Measurements from ENCODE around the gene ARMC8. TPM values are rescaled to one million over a fixed set of nuclear protein-coding genes. Genes with fewer than 3 reads are reported as not detected.

ARMC8 gene
- total RNA-seq, 2 donors from 2014 or later, result 55.6 to 75.8 TPM

- ATAC-seq, result no peak
- Mint-ChIP-seq H3K27ac (no peak overlapping the region), H3K36me3 (ENCODE audit: low read depth) (peaks cover 19% of the 10 kb centered on the region), H3K4me3 (no peak overlapping the region), H3K4me1 (peaks cover 8% of the 10 kb centered on the region), H3K27me3 (no peaks in the 10 kb centered on the region)
- DNase-seq, result no peak
- no peaks in the 10 kb centered on the region for H3K9me3 ChIP-seq (ENCODE audit: control insufficient read depth, low read length, poor library complexity, severe bottlenecking)
These were observed 83.1 kb downstream of the ARMC8 start for GRCh38 chr3:138270245-138270644.

DNA sequence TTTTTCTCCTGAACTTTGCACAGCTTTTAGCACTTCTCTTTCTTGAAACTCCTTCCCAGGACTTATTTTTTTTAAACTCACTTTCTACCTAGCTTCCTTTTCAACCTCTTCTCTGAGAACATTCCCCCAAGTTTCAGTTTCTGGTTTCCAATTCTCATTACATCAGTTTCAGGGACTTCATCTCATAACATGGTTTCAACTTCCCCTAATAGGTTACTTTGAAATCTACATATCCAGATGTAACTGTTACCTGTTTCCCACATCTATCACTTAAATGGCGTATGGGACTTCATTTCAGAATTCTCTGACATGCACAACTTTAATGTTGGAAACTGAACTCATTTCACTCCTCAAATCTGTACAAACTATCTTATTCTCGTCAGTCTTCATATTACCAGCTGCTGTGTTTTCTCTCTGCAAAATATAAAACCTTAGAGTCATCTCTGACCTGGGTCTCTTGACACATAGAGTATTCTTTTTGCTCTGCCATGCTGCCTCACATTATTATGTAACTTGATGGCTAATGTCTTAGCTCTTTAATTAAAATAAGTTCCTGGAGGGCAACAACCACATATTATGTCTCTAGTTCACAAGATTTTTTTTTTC lies 84.2 kb downstream of the ARMC8 start:
- Mint-ChIP-seq H3K27ac (peak overlapping the region; percentile 11), H3K27me3 (no peaks in the 10 kb centered on the region), H3K4me3 (no peak overlapping the region), H3K4me1 (peaks cover 8% of the 10 kb centered on the region), H3K36me3 (ENCODE audit: low read depth) (peaks cover 13% of the 10 kb centered on the region)
- no peak for DNase-seq
- no peak for ATAC-seq
- H3K9me3 ChIP-seq (ENCODE audit: control insufficient read depth, low read length, poor library complexity, severe bottlenecking), result no peaks in the 10 kb centered on the region

- H3K27ac Mint-ChIP-seq, result peak overlapping the region; percentile 29
- peaks cover 5% of the 10 kb centered on the region for H3K36me3 Mint-ChIP-seq (ENCODE audit: low read depth)
- no peaks in the 10 kb centered on the region for H3K4me1 Mint-ChIP-seq
- no peaks in the 10 kb centered on the region for H3K27me3 Mint-ChIP-seq
- no peak overlapping the region for H3K4me3 Mint-ChIP-seq
- no peaks in the 10 kb centered on the region for H3K9me3 ChIP-seq (ENCODE audit: control insufficient read depth, low read length, poor library complexity, severe bottlenecking)
- no peak for DNase-seq
- no peak for ATAC-seq
These were observed 94.5 kb downstream of the ARMC8 start for GRCh38 chr3:138281561-138281960.

- Mint-ChIP-seq H3K27me3 (no peaks in the 10 kb centered on the region), H3K36me3 (ENCODE audit: low read depth) (peaks cover 4% of the 10 kb centered on the region), H3K4me3 (no peak overlapping the region), H3K4me1 (no peaks in the 10 kb centered on the region), H3K27ac (peak overlapping the region; percentile 29)
- DNase-seq, result no peak
- ATAC-seq, result no peak
- H3K9me3 ChIP-seq (ENCODE audit: control insufficient read depth, low read length, poor library complexity, severe bottlenecking), result no peaks in the 10 kb centered on the region
These were observed 95.7 kb downstream of the ARMC8 start for GRCh38 chr3:138282836-138283235.

DNA sequence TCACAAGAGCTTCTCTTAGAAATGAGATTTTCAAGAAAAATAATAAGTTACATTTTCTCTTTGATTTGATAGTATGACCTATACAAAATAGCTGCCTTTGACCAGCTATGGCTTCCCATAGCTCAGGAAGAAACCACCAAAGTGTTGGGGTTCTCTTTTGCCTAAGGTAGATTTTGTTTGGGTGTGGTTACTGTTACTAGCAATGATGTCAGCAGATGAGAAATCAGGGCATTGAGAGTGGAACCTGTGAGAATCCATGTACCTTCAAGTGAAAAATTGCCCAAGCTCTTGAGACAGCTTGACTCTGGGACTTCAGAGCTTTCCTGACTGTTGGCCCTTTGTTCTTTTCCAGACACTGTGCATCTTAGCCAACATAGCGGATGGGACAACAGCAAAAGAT lies 97.0 kb downstream of the ARMC8 start:
- DNase-seq (no peak), ATAC-seq (no peak)
- no peaks in the 10 kb centered on the region for H3K9me3 ChIP-seq (ENCODE audit: control insufficient read depth, low read length, poor library complexity, severe bottlenecking)
- peaks cover 1% of the 10 kb centered on the region for H3K4me1 Mint-ChIP-seq
- H3K4me3 Mint-ChIP-seq, result no peak overlapping the region
- H3K27me3 Mint-ChIP-seq, result no peaks in the 10 kb centered on the region
- peak overlapping the region; percentile 19 for H3K27ac Mint-ChIP-seq
- peaks cover 2% of the 10 kb centered on the region for H3K36me3 Mint-ChIP-seq (ENCODE audit: low read depth)

- Mint-ChIP-seq H3K4me3 (no peak overlapping the region), H3K4me1 (peaks cover 3% of the 10 kb centered on the region), H3K36me3 (ENCODE audit: low read depth) (peaks cover 8% of the 10 kb centered on the region), H3K27me3 (no peaks in the 10 kb centered on the region), H3K27ac (no peak overlapping the region)
- DNase-seq (no peak), ATAC-seq (no peak)
- no peaks in the 10 kb centered on the region for H3K9me3 ChIP-seq (ENCODE audit: control insufficient read depth, low read length, poor library complexity, severe bottlenecking)
These were observed 97.9 kb downstream of the ARMC8 start for GRCh38 chr3:138284957-138285477.

DNA sequence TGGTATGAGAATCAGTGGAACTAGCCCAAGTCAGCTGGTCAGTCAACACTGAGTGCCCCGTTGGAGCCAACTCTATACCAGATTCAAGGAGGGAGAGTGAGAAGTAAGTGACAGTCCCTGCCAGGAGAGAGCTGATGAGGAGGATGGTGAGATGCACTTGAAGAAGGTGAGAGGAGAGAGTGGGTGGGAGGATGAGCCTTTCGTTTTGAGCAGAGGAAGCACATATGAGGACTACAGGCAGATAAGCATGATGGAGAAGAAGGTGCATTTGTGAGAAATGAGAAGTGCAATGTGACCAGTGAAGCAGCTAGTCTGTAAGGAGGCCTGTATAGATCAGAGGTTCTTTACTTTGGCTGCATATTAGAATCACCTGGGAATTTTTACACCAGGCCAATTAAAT lies 102.2 kb downstream of the ARMC8 start:
- Mint-ChIP-seq H3K27ac (peak overlapping the region; percentile 67), H3K36me3 (ENCODE audit: low read depth) (peaks cover 23% of the 10 kb centered on the region), H3K4me3 (no peak overlapping the region), H3K27me3 (no peaks in the 10 kb centered on the region), H3K4me1 (peaks cover 6% of the 10 kb centered on the region)
- ATAC-seq, result no peak
- DNase-seq, result no peak
- no peaks in the 10 kb centered on the region for H3K9me3 ChIP-seq (ENCODE audit: control insufficient read depth, low read length, poor library complexity, severe bottlenecking)

GRCh38 chr3:138289701-138290100 lies 102.6 kb downstream of the ARMC8 start:
- ATAC-seq (no peak), DNase-seq (no peak)
- H3K4me1 Mint-ChIP-seq, result peaks cover 6% of the 10 kb centered on the region
- peaks cover 23% of the 10 kb centered on the region for H3K36me3 Mint-ChIP-seq (ENCODE audit: low read depth)
- no peak overlapping the region for H3K27ac Mint-ChIP-seq
- no peak overlapping the region for H3K4me3 Mint-ChIP-seq
- H3K27me3 Mint-ChIP-seq, result no peaks in the 10 kb centered on the region
- no peaks in the 10 kb centered on the region for H3K9me3 ChIP-seq (ENCODE audit: control insufficient read depth, low read length, poor library complexity, severe bottlenecking)

DNA sequence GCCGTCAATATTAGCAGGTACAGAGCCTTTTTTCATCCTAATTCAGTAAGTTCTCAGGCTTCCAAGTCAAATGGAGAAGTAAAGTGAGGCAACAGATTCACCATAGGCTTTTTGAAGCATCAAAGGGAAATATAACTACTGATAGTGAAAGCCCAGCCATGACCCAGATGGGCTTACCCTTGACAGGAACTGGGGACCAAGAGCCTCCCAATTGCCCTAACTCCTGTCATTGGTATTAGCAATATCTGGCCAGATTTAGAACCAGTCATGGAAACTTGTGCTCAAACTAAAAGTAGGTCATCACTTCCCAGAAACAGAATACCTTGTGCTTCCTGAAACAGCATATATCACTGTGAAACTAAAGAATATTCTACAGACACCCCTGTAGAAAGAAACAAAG lies 109.5 kb downstream of the ARMC8 start:
- H3K27me3 Mint-ChIP-seq, result no peaks in the 10 kb centered on the region
- no peaks in the 10 kb centered on the region for H3K9me3 ChIP-seq (ENCODE audit: control insufficient read depth, low read length, poor library complexity, severe bottlenecking)
- peak overlapping the region; percentile 43 for H3K27ac Mint-ChIP-seq
- peaks cover 25% of the 10 kb centered on the region for H3K4me1 Mint-ChIP-seq
- DNase-seq (no peak), ATAC-seq (peak; percentile 23)
- peaks cover 12% of the 10 kb centered on the region for H3K36me3 Mint-ChIP-seq (ENCODE audit: low read depth)
- H3K4me3 Mint-ChIP-seq, result peak overlapping the region; percentile 39

DNA sequence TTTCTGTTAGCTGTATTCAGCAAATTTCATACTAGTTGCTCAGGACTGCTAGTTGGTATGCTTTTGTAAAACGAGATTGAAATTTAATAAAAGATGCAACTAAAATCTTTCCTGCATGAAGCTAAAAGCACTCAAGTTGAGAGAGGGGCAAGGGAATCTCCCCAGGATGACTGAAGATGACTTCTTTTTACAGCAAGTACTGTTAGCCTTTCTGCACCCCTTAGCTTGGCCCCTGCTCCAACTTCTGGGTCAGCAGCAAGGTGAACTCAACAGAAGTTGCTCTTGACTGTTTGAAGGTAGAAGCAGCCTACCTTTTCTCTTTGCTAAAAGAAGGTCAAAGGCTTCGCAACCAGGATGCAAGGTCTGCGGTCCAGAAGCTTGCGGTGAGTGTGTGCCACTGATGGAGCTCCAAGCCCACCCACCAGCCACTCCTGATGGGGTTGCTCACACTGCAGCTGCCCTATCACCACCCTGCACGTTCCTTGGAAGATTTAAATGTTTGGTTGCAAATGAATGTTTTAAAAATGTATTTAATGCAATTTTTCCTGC lies 110.0 kb downstream of the ARMC8 start:
- H3K4me3 Mint-ChIP-seq, result peak overlapping the region; percentile 39
- DNase-seq (no peak), ATAC-seq (peak; percentile 62)
- H3K27me3 Mint-ChIP-seq, result no peaks in the 10 kb centered on the region
- peaks cover 25% of the 10 kb centered on the region for H3K4me1 Mint-ChIP-seq
- H3K27ac Mint-ChIP-seq, result peak overlapping the region; percentile 43
- H3K9me3 ChIP-seq (ENCODE audit: control insufficient read depth, low read length, poor library complexity, severe bottlenecking), result no peaks in the 10 kb centered on the region
- H3K36me3 Mint-ChIP-seq (ENCODE audit: low read depth), result peaks cover 11% of the 10 kb centered on the region

- peak overlapping the region; percentile 43 for H3K27ac Mint-ChIP-seq
- H3K36me3 Mint-ChIP-seq (ENCODE audit: low read depth), result peaks cover 7% of the 10 kb centered on the region
- H3K27me3 Mint-ChIP-seq, result no peaks in the 10 kb centered on the region
- no peak overlapping the region for H3K4me3 Mint-ChIP-seq
- DNase-seq, result no peak
- peaks cover 25% of the 10 kb centered on the region for H3K4me1 Mint-ChIP-seq
- ATAC-seq, result no peak
- no peaks in the 10 kb centered on the region for H3K9me3 ChIP-seq (ENCODE audit: control insufficient read depth, low read length, poor library complexity, severe bottlenecking)
These were observed 110.8 kb downstream of the ARMC8 start for GRCh38 chr3:138297876-138298275.

DNA sequence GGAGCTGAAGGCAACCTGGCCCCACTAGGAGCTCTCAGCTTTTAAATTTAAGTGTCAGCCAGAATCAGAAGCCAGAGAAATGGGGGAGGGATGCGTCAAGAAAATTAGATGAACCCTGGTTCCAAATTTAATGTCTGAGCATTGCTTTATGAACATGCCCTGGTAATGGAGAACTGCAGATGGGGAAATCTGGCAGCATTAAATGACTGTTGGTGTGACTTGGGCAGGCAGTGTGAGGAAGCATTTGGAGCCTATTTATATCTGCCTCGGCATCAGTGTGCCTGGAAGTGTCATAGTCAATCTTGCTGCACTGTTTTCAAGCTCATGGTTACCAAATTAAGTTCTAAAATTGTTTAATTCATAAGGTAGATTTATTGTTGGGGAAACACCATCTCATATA lies 113.5 kb downstream of the ARMC8 start:
- no peak for ATAC-seq
- H3K27ac Mint-ChIP-seq, result no peak overlapping the region

DNA sequence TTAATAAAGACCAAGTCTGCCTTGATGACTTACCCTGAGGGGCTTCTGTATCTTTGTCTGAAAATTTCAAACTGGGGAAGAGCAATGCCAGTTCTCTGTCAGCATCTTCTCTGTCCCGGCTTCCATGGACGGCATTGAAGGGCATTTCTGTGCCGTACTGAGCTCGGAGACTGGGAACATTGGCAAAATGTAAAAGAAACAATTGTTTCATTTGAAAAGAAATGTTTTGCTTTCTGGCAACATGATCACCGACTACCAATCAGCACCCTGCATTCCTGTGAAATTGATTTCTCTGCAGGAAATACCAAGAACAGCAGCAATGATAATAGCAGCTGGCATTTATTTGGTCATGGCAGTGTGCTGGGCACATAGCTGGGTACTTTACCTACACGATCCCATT lies 116.4 kb downstream of the ARMC8 start:
- DNase-seq, result no peak
- Mint-ChIP-seq H3K27me3 (no peaks in the 10 kb centered on the region), H3K36me3 (ENCODE audit: low read depth) (peaks cover 5% of the 10 kb centered on the region), H3K4me3 (no peak overlapping the region), H3K4me1 (peaks cover 3% of the 10 kb centered on the region), H3K27ac (no peak overlapping the region)
- H3K9me3 ChIP-seq (ENCODE audit: control insufficient read depth, low read length, poor library complexity, severe bottlenecking), result no peaks in the 10 kb centered on the region
- no peak for ATAC-seq

More for the DNA sequence above, 113.5 kb downstream of the ARMC8 start:
- Mint-ChIP-seq H3K4me3 (no peak overlapping the region), H3K36me3 (ENCODE audit: low read depth) (peaks cover 5% of the 10 kb centered on the region), H3K27me3 (no peaks in the 10 kb centered on the region), H3K4me1 (peaks cover 18% of the 10 kb centered on the region)
- no peaks in the 10 kb centered on the region for H3K9me3 ChIP-seq (ENCODE audit: control insufficient read depth, low read length, poor library complexity, severe bottlenecking)
- no peak for DNase-seq

DNA sequence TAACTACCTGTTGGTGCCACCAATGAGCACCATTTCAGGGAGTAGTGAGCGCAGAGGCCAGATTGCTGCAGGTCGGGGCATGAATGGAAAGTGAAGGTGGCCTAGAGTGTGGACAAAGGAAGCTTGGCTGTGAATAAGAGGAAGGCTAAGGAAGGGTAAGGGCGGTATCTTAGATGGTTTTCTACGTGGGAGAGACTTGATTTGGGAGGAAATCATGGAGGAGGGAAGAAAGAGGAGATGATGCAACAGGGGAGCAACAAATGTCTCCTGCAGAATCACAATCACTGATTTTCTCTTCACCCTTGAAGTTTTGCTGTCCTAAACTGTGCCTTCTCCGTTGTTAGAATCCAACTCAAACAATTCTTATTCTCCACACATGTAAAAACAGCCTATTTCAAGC lies 120.8 kb downstream of the ARMC8 start:
- DNase-seq (no peak), ATAC-seq (no peak)
- Mint-ChIP-seq H3K4me1 (no peaks in the 10 kb centered on the region), H3K27me3 (no peaks in the 10 kb centered on the region), H3K4me3 (no peak overlapping the region), H3K27ac (no peak overlapping the region), H3K36me3 (ENCODE audit: low read depth) (peaks cover 2% of the 10 kb centered on the region)
- H3K9me3 ChIP-seq (ENCODE audit: control insufficient read depth, low read length, poor library complexity, severe bottlenecking), result no peaks in the 10 kb centered on the region
